ENCODE data around the gene ANAPC13. TPM values are rescaled to one million over a fixed set of nuclear protein-coding genes. Genes with fewer than 3 reads are reported as not detected.

The ANAPC13 gene
- total and polyA plus RNA-seq, 2 of the 4 experiments (the other 2 are of a cell fraction) = 43.4 to 62.9 TPM

GRCh38 chr3:134457376-134458074, 28.3 kb downstream of the ANAPC13 start:
- in situ Hi-C loops (cut with MboI; ENCODE audit: low sequenced_read_pairs) = no loop called here
- Histone ChIP-seq H3K18ac (ENCODE audit: low read depth, low read length) (0 out of 2 replicates have a peak overlapping the region, but pooled peaks have one; percentile 42), H3K9me3 (ENCODE audit: control insufficient read depth, insufficient read depth, low read length) (no peaks in the 10 kb centered on the region), H2AK9ac (replicated peaks; ENCODE audit: low read depth, low read length, poor library complexity) (no peak overlapping the region), H3K4ac (ENCODE audit: low read depth, low read length) (peak overlapping the region; percentile 70), H3K79me1 (ENCODE audit: low read depth in 1 of 2, low read length in 2 of 2) (peaks cover 2 to 5% of the 10 kb centered on the region in 2 experiments; a peak in 2 of 4 replicates), H3K4me2 (ENCODE audit: low read depth, low read length) (no peak overlapping the region), H3K4me3 (ENCODE audit: insufficient read depth, low read depth, low read length) (no peak overlapping the region), H3K36me3 (ENCODE audit: control insufficient read depth, insufficient read depth, low read length) (no peaks in the 10 kb centered on the region), H4K20me1 (ENCODE audit: insufficient read depth, low read length) (no peaks in the 10 kb centered on the region), H4K5ac (ENCODE audit: low read depth, low read length) (no peak overlapping the region; the same call in 1 of the 2 replicates), H3K56ac (ENCODE audit: extremely low read depth, insufficient read depth, low read length) (no peak overlapping the region; the same call in 1 of the 2 replicates), H3K9me1 (ENCODE audit: insufficient read depth, low read length) (peaks cover 8% of the 10 kb centered on the region), H2BK120ac (ENCODE audit: low read depth, low read length) (peak overlapping the region; percentile 57; the same call in 1 of the 2 replicates), H2BK20ac (ENCODE audit: low read depth, low read length) (peak overlapping the region; percentile 65), H4K91ac (ENCODE audit: insufficient read depth, low read depth, low read length) (peak overlapping the region; percentile 38), H3K14ac (replicated peaks; ENCODE audit: low read depth, low read length) (peak overlapping the region; percentile 36; the same call in 1 of the 2 replicates), H3K23ac (ENCODE audit: low read depth, low read length) (no peak overlapping the region), H3K27me3 (ENCODE audit: control insufficient read depth, insufficient read depth, low read length) (no peaks in the 10 kb centered on the region), H2AK5ac (ENCODE audit: low read depth, low read length) (peak overlapping the region; percentile 69), H2BK5ac (ENCODE audit: low read depth, low read length, poor library complexity, severe bottlenecking) (peak overlapping the region; percentile 43), H3K27ac (ENCODE audit: insufficient read depth, low read length) (0 out of 2 replicates have a peak overlapping the region, but pooled peaks have one; percentile 15), H3K9ac (ENCODE audit: low read depth, low read length) (no peak overlapping the region), H2BK15ac (ENCODE audit: low read depth, low read length) (peak overlapping the region; percentile 7; the same call in 2 of the 3 replicates), H2AFZ (replicated peaks; ENCODE audit: low read length, poor library complexity) (peak overlapping the region; percentile 57), H4K8ac (ENCODE audit: low read depth in 2 of 2, low read length in 2 of 2) (peak overlapping the region in 1 of 2 experiments; percentile 70; a peak in 2 of 4 replicates), H3K4me1 (ENCODE audit: control insufficient read depth, insufficient read depth, low read length) (peaks cover 14% of the 10 kb centered on the region)
- no TSS peak for BruUV-seq (replicated peaks)
- ChIA-PET CTCF (interaction anchor here (1.2 kb wide), 1 partner anchor 9 kb away, joined by 3 read pairs; no protein-coding TSS in a partner anchor), POLR2A (ENCODE audit: unreplicated experiment) (no interaction called here)
- dilution Hi-C loops (cut with HindIII; ENCODE audit: low sequenced_read_pairs, unreplicated experiment) = no loop called here
- 71% methylated on average over 5 of the region's 9 CpGs; no CpG with 5 or more reads in 1 of the 2 experiments for WGBS, 2 experiments (ENCODE audit: extremely low coverage in 2 of 2, insufficient read length in 1 of 2)
- TF ChIP-seq NFE2L2 (IDR thresholded peaks at IDR 0.05; ENCODE audit: low read depth, low read length) (no peak), CEBPB (IDR thresholded peaks at IDR 0.05; ENCODE audit: low read depth, low read length) (no peak), MXI1 (IDR thresholded peaks at IDR 0.05; ENCODE audit: borderline replicate concordance, low read depth, low read length) (no peak), SMC3 (IDR thresholded peaks at IDR 0.05; ENCODE audit: low read depth, low read length) (no peak), FOS (IDR thresholded peaks at IDR 0.05; ENCODE audit: low read depth, low read length) (no peak), BHLHE40 (IDR thresholded peaks at IDR 0.05; ENCODE audit: low read depth, low read length) (no peak), CTCF (conservative IDR thresholded peaks at IDR 0.05; ENCODE audit: low read depth, low read length) (no peak), MAFK (IDR thresholded peaks at IDR 0.05; ENCODE audit: low read depth, low read length) (no peak), RFX5 (IDR thresholded peaks at IDR 0.05; ENCODE audit: low read depth, low read length) (no peak), POLR2A (IDR thresholded peaks at IDR 0.05; ENCODE audit: low read depth, low read length) (no peak), RCOR1 (IDR thresholded peaks at IDR 0.05; ENCODE audit: insufficient replicate concordance, low read length) (no peak), ELK1 (IDR thresholded peaks at IDR 0.05; ENCODE audit: borderline replicate concordance, low read depth, low read length) (no peak), CHD1 (IDR thresholded peaks at IDR 0.05; ENCODE audit: low read depth, low read length) (no peak)
- intact Hi-C loops (cut with micrococcal nuclease) = no loop called here
- ATAC-seq (ENCODE audit: low read depth) = no peak
- DNase-seq = no peak

All from IMR-90 (cell line).